Omental fat pad (tissue), 4 donors: ENCODE data around the gene SPRR2A. TPM values are rescaled to one million over a fixed set of nuclear protein-coding genes. Genes with fewer than 3 reads are reported as not detected.
"Not testable (repeated sequence)": the region's sequence is repeated elsewhere in the genome, so short reads cannot be mapped to it uniquely, and the experiment has no call there.

Source experiments
- ATAC-seq: fragments of 150-250 bp; one replicate; pipeline ENCODE4 v1.9.1; 2016; ENCODE audit warnings: mild to moderate bottlenecking, moderate library complexity; ENCODE audit not compliant: low FRiP score
- DNase-seq: peaks from one replicate; pipeline ENCODE4 v3.0.0-alpha.2; 2019; ENCODE audit warnings: low spot score
- small RNA-seq: library from RNA; depleted of rRNA; stranded (forward); fragments of <200 nt; gene quantifications from one replicate; pipeline ENCODE3, GENCODE V24; 2016
- total RNA-seq, 4 donors: library from RNA; depleted of rRNA; stranded (reverse); fragments of >200 nt; gene quantifications; one replicate each; pipeline ENCODE4 v1.1.0, GENCODE V29; 2016
- TF ChIP-seq, protein P1 (sequence below), 3 donors: fragments of 450-650 bp; IDR thresholded peaks; one replicate each; pipeline ENCODE4 v1.5.1; 2016 to 2017; ENCODE audit warnings: antibody characterized with exemption in 3 of 3, mild to moderate bottlenecking in 3 of 3, moderate library complexity in 2 of 3

The SPRR2A gene
- total RNA-seq, 4 donors from 2014 or later: not detected

DNA sequence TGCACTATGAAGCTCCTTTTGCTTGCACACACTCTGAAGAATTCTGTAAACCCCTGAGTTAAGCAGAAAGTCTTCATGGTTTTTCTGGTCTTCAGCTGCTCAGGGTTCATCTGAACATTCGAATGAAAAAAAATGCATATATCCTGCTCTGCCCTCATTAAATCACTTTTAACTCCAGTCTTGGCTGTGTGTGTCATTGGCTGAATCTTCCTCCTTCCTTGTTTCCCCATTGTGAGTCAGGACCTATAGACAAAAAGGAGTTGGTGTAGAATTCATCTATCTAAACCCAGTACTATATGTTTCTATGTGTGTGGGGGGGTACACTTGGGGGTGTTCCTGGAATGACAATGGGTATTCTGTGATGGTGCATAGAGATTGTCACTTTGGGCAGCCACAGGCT lies 32.9 kb downstream of the SPRR2A start:
- ATAC-seq: no peak
- TF ChIP-seq, protein P1, sequence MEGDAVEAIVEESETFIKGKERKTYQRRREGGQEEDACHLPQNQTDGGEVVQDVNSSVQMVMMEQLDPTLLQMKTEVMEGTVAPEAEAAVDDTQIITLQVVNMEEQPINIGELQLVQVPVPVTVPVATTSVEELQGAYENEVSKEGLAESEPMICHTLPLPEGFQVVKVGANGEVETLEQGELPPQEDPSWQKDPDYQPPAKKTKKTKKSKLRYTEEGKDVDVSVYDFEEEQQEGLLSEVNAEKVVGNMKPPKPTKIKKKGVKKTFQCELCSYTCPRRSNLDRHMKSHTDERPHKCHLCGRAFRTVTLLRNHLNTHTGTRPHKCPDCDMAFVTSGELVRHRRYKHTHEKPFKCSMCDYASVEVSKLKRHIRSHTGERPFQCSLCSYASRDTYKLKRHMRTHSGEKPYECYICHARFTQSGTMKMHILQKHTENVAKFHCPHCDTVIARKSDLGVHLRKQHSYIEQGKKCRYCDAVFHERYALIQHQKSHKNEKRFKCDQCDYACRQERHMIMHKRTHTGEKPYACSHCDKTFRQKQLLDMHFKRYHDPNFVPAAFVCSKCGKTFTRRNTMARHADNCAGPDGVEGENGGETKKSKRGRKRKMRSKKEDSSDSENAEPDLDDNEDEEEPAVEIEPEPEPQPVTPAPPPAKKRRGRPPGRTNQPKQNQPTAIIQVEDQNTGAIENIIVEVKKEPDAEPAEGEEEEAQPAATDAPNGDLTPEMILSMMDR (IDR thresholded peaks at IDR 0.05): no peak

DNA sequence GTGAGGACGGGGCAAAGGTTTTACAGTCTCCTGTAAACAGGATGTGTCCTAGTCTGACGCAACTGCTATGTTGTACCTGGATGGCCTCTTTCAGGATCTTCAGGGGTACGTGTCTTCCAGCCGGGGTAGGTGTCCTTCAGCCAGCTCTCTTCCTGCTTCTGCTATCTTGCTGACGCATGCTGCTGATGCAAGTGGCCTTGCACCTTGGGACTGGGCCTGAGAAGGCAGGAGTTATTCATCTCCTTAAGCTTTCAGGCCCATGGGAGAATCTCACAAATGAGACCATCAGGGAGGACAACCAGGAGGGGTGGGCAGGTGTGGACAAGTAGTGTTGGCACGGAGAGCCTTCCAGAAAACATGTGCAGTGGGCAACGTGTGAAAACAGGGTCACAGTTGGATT lies 34.2 kb downstream of the SPRR2A start:
- ATAC-seq (no peak), DNase-seq (no peak)
- TF ChIP-seq, protein P1 (IDR thresholded peaks at IDR 0.05): no peak

More for the DNA sequence above, 32.9 kb downstream of the SPRR2A start:
- DNase-seq: no peak

DNA sequence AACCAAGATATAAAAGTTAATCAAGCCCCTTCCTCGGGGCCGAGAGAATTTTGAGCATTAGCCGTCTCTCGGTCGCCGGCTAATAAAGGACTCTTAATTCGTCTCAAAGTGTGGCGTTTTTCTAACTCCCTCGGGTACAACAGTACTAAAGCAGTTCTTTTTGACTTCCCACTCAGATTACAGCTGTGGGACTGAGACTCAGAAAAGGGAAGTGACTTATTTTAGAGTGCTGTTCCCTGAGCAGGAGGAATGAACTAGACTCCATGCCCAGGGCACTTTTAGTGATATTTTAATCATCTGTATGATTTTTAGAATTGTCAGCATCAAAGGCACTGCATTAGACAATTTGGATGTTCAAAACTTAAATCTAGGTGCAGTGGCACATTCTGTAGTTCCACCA lies 35.0 kb downstream of the SPRR2A start:
- not testable (repeated sequence) for ATAC-seq, DNase-seq

DNA sequence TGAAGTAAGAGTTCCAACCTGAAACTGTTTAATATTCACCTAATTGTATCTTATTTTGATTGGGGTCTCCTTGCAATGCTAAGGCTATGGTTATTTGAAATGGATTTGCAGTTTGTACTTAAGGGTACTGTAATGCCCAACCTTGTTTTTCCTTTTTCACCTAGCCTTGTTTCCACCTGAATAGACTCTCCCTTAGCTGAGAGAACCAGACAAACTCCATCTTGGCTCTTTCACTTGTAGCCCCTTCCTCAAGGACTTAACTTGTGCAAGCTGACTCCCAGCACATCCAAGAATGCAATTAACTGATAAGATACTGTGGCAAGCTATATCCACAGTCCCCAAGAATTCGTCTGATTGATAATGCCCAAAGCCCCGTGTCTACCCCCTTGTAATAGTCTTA lies 35.5 kb downstream of the SPRR2A start:
- not testable (repeated sequence) for ATAC-seq, DNase-seq

DNA sequence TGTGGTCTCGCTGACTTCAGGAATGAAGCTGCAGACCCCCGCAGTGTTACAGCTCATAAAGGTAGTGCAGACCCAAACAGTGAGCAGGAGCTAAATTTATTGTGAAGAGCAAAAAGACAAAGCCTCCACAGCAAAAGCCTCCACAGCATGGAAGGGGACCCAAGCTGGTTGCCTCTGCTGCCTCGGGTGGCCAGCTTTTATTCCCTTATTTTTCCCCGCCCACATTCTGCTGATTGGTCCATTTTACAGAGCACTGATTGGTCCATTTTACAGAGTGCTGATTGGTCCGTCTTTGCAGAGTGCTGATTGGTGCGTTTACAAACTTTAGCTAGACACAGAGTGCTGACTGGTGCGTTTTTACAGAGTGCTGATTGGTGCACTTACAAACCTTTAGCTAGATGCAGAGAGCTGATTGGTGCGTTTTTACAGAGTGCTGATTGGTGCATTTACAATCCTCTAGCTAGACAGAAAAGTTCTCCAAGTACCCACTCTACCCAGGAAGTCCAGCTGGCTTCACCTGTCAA lies 46.0 kb downstream of the SPRR2A start:
- not testable (repeated sequence) for ATAC-seq

More for the DNA sequence above, 46.0 kb downstream of the SPRR2A start:
- not testable (repeated sequence) for DNase-seq

Small RNA genes within 50 kb of the gene (small RNA-seq; reads per million reads assigned to genes)
- gene AL356867.1 (not detected), gene RF00322 (not detected)

Other genes starting within 250 kb of the SPRR2A start
- gene LCE1B, start 245.5 kb downstream of the SPRR2A start, total RNA-seq: not detected
- gene LCE1A, start 230.0 kb downstream of the SPRR2A start, total RNA-seq: not detected
- gene LCE6A, start 214.7 kb downstream of the SPRR2A start, total RNA-seq: not detected
- gene LCE7A, start 197.5 kb downstream of the SPRR2A start, total RNA-seq: not detected
- not detected for gene SMCP, start 179.2 kb downstream of the SPRR2A start, total RNA-seq
- gene IVL, start 149.0 kb downstream of the SPRR2A start, total RNA-seq: not detected
- not detected for gene SPRR5, start 110.3 kb downstream of the SPRR2A start, total RNA-seq
- not detected for gene SPRR4, start 86.9 kb downstream of the SPRR2A start, total RNA-seq
- not detected for gene SPRR1A, start 73.4 kb downstream of the SPRR2A start, total RNA-seq
- gene SPRR3, start 55.8 kb downstream of the SPRR2A start, total RNA-seq: not detected
- not detected for gene SPRR1B, start 26.3 kb downstream of the SPRR2A start, total RNA-seq
- gene SPRR2D, start 16.4 kb downstream of the SPRR2A start, total RNA-seq: not detected
- gene SPRR2B, start 14.1 kb upstream of the SPRR2A start, total RNA-seq: not detected
- gene SPRR2E, start 37.0 kb upstream of the SPRR2A start, total RNA-seq: not detected
- not detected for gene SPRR2F, start 56.0 kb upstream of the SPRR2A start, total RNA-seq
- not detected for gene SPRR2G, start 93.4 kb upstream of the SPRR2A start, total RNA-seq
- not detected for gene LELP1, start 145.9 kb upstream of the SPRR2A start, total RNA-seq
- gene PRR9, start 160.1 kb upstream of the SPRR2A start, total RNA-seq: 1 to 10 TPM in 2 of 4 donors, not detected in 2; 2.0 to 5.4 TPM
- gene LORICRIN, start 202.2 kb upstream of the SPRR2A start, total RNA-seq: not detected